Neuronal stem cell (in vitro differentiated cells): ENCODE results near the gene FBXO47.
A peak's percentile ranks its signal among the peaks of the same experiment; 100 is the strongest.
"Not testable (repeated sequence)": the region's sequence is repeated elsewhere in the genome, so short reads cannot be mapped to it uniquely, and the experiment has no call there.

Experiments used
- DNase-seq: peaks from one replicate; pipeline ENCODE4 v3.0.0-alpha.2; 2013; ENCODE audit warnings: low spot score
- H2AFZ ChIP-seq: one replicate; pipeline ENCODE4 v1.6.1; 2013; ENCODE audit warnings: mild to moderate bottlenecking, low read length, inconsistent platforms
- H2AK5ac ChIP-seq: 2 replicates; pipeline ENCODE4 v1.6.1; 2013; ENCODE audit warnings: low read depth, mild to moderate bottlenecking, inconsistent platforms, low read length, moderate library complexity, mixed read lengths
- H2BK120ac ChIP-seq: 2 replicates; pipeline ENCODE4 v1.6.1; 2013; ENCODE audit warnings: low read depth, mild to moderate bottlenecking, inconsistent platforms, low read length, moderate library complexity, mixed read lengths
- H2BK12ac ChIP-seq: one replicate; pipeline ENCODE4 v1.6.1; 2013; ENCODE audit warnings: low read length, inconsistent platforms
- H2BK15ac ChIP-seq: 2 replicates; pipeline ENCODE4 v1.6.1; 2013; ENCODE audit warnings: mild to moderate bottlenecking, low read length, inconsistent platforms, mixed read lengths
- H2BK5ac ChIP-seq: one replicate; pipeline ENCODE4 v1.6.1; 2013; ENCODE audit warnings: inconsistent platforms, mild to moderate bottlenecking, low read length, moderate library complexity
- H3K14ac ChIP-seq: one replicate; pipeline ENCODE4 v1.6.1; 2013; ENCODE audit warnings: low read length, inconsistent platforms
- H3K18ac ChIP-seq: 2 replicates; pipeline ENCODE4 v1.6.1; 2013; ENCODE audit warnings: low read length, inconsistent platforms
- H3K23ac ChIP-seq: 2 replicates; pipeline ENCODE4 v1.6.1; 2013; ENCODE audit warnings: low read depth, mild to moderate bottlenecking, mixed read lengths, low read length, inconsistent platforms; ENCODE audit not compliant: poor library complexity
- H3K27ac ChIP-seq: replicated peaks from 3 replicates; pipeline ENCODE4 v1.5.1; 2013; ENCODE audit warnings: low read length, inconsistent platforms
- H3K27me3 ChIP-seq, 3 experiments: 2 replicates each; pipeline ENCODE4 v1.6.1; 2013; ENCODE audit warnings: low read length in 3 of 3, mild to moderate bottlenecking in 2 of 3, inconsistent platforms in 1 of 3, low read depth in 1 of 3, mixed read lengths in 1 of 3, moderate library complexity in 1 of 3; ENCODE audit not compliant: control insufficient read depth in 3 of 3, insufficient read depth in 3 of 3
- H3K36me3 ChIP-seq, 2 donors: replicated peaks in 1 of 2; 2 replicates each; pipeline ENCODE4 v1.6.1; 2013; ENCODE audit warnings: low read length in 2 of 2; ENCODE audit not compliant: control insufficient read depth in 2 of 2, insufficient read depth in 2 of 2
- H3K4ac ChIP-seq: 2 replicates; pipeline ENCODE4 v1.6.1; 2013; ENCODE audit warnings: inconsistent platforms, mild to moderate bottlenecking, low read length, moderate library complexity
- H3K4me1 ChIP-seq, 2 donors: 1 replicate in 1 of 2; 2 replicates in 1 of 2; pipeline ENCODE4 v1.6.1; 2013; ENCODE audit warnings: low read length in 2 of 2, low read depth in 1 of 2; ENCODE audit not compliant: control insufficient read depth in 2 of 2, insufficient read depth in 1 of 2
- H3K4me2 ChIP-seq: one replicate; pipeline ENCODE4 v1.6.1; 2013; ENCODE audit warnings: mild to moderate bottlenecking, low read length, inconsistent platforms; ENCODE audit not compliant: insufficient read depth, poor library complexity, severe bottlenecking
- H3K4me3 ChIP-seq, 2 donors: 2 replicates each; pipeline ENCODE4 v1.5.1; 2013; ENCODE audit warnings: low read length in 2 of 2, mild to moderate bottlenecking in 2 of 2, inconsistent platforms in 1 of 2, moderate library complexity in 1 of 2
- H3K79me1 ChIP-seq: one replicate; pipeline ENCODE4 v1.6.1; 2013; ENCODE audit warnings: low read depth, mild to moderate bottlenecking, inconsistent platforms, low read length, moderate library complexity
- H3K9ac ChIP-seq: one replicate; pipeline ENCODE4 v1.6.1; 2013; ENCODE audit warnings: mild to moderate bottlenecking, low read depth, low read length, inconsistent platforms; ENCODE audit not compliant: poor library complexity
- H3K9me3 ChIP-seq, 2 donors: replicated peaks in 1 of 2; 2 replicates each; pipeline versions ENCODE3 to v1.6.1; 2013; ENCODE audit warnings: low read length in 2 of 2, mild to moderate bottlenecking in 2 of 2, inconsistent platforms in 1 of 2, low read depth in 1 of 2, mixed read lengths in 1 of 2, moderate library complexity in 1 of 2; ENCODE audit not compliant: control insufficient read depth in 2 of 2, insufficient read depth in 1 of 2
- H4K8ac ChIP-seq: one replicate; pipeline ENCODE4 v1.6.1; 2013; ENCODE audit warnings: low read depth, mild to moderate bottlenecking, inconsistent platforms, low read length, moderate library complexity
- H4K91ac ChIP-seq: one replicate; pipeline ENCODE4 v1.6.1; 2013; ENCODE audit warnings: low read length, low read depth, mild to moderate bottlenecking, inconsistent platforms; ENCODE audit not compliant: poor library complexity
- WGBS, 2 donors: extraction: QIAGEN DNeasy Blood & Tissue Kit; methylation state at CpG; one replicate each; pipeline ENCODE4 v1.1.7; 2013; ENCODE audit warnings: missing lambda C conversion rate in 2 of 2, mixed read lengths in 1 of 2; ENCODE audit not compliant: insufficient read length in 2 of 2, insufficient replicate concordance in 1 of 2; ENCODE audit errors: extremely low coverage in 2 of 2; 5-methylcytosine and 5-hydroxymethylcytosine counted together

The FBXO47 gene

GRCh38 chr17:38911731-38912081 is 55.5 kb downstream of the FBXO47 start:
- not testable (repeated sequence) for H3K9me3 ChIP-seq, H3K9ac ChIP-seq, H3K4me3 ChIP-seq, H3K4me2 ChIP-seq, H4K91ac ChIP-seq, H2AFZ ChIP-seq, H4K8ac ChIP-seq, H3K23ac ChIP-seq, H2AK5ac ChIP-seq, H2BK120ac ChIP-seq, H3K27me3 ChIP-seq, H3K4me1 ChIP-seq, H2BK12ac ChIP-seq, DNase-seq, H2BK15ac ChIP-seq, H3K79me1 ChIP-seq, H3K27ac ChIP-seq, H3K18ac ChIP-seq, H3K4ac ChIP-seq, H3K14ac ChIP-seq
- no CpG with 5 or more reads among the region's 8 CpGs for WGBS, 2 donors
- H2BK5ac ChIP-seq: peak overlapping the region; percentile 5
- peaks cover 23 to 71% of the 10 kb centered on the region in 2 donors for H3K36me3 ChIP-seq

- no peak overlapping the region for H2BK5ac ChIP-seq
- no peak overlapping the region for H3K27ac ChIP-seq
- no peak overlapping the region for H2BK12ac ChIP-seq
- H3K23ac ChIP-seq: peak overlapping the region; percentile 86
- no peak overlapping the region for H3K4me2 ChIP-seq
- no peak for DNase-seq
- H3K4me3 ChIP-seq: no peak overlapping the region
- peak overlapping the region; percentile 58 for H3K14ac ChIP-seq
- no peak overlapping the region for H3K9ac ChIP-seq
- H3K18ac ChIP-seq: no peak overlapping the region
- H3K79me1 ChIP-seq: peaks cover 8% of the 10 kb centered on the region
- no CpG with 5 or more reads among the region's 10 CpGs for WGBS, 2 donors
- no peak overlapping the region for H3K4ac ChIP-seq
- H2BK15ac ChIP-seq: no peak overlapping the region
- no peak overlapping the region for H2AFZ ChIP-seq
- H2BK120ac ChIP-seq: no peak overlapping the region
- peaks cover 23 to 71% of the 10 kb centered on the region in 2 donors for H3K36me3 ChIP-seq
- H4K91ac ChIP-seq: no peak overlapping the region
- no peaks in the 10 kb centered on the region for H3K27me3 ChIP-seq
- no peaks in the 10 kb centered on the region for H3K9me3 ChIP-seq
- H4K8ac ChIP-seq: no peak overlapping the region
- H2AK5ac ChIP-seq: no peak overlapping the region
- H3K4me1 ChIP-seq: peaks cover 0 to 7% of the 10 kb centered on the region in 2 donors
Observed at GRCh38 chr17:38911081-38911730, 56.0 kb downstream of the FBXO47 start.

- no peaks in the 10 kb centered on the region for H3K9me3 ChIP-seq
- WGBS, 2 donors: no CpG with 5 or more reads among the region's 5 CpGs
Observed at GRCh38 chr17:38910325-38910724, 56.9 kb downstream of the FBXO47 start.

GRCh38 chr17:38908676-38909181 is 58.5 kb downstream of the FBXO47 start:
- Histone ChIP-seq H3K9ac (no peak overlapping the region), H3K4ac (no peak overlapping the region), H2AK5ac (peak overlapping the region; percentile 20), H4K91ac (no peak overlapping the region), H3K18ac (peak overlapping the region; percentile 11), H3K9me3 (no peaks in the 10 kb centered on the region), H2BK5ac (no peak overlapping the region), H3K27me3 (no peaks in the 10 kb centered on the region), H3K36me3 (peaks cover 6 to 60% of the 10 kb centered on the region in 2 donors), H3K14ac (no peak overlapping the region), H3K79me1 (peaks cover 6% of the 10 kb centered on the region), H3K4me3 (no peak overlapping the region), H4K8ac (no peak overlapping the region), H3K23ac (peak overlapping the region; percentile 78), H2BK15ac (no peak overlapping the region), H2AFZ (no peak overlapping the region), H2BK12ac (no peak overlapping the region), H2BK120ac (no peak overlapping the region), H3K4me1 (peaks cover 0 to 7% of the 10 kb centered on the region in 2 donors), H3K4me2 (no peak overlapping the region), H3K27ac (no peak overlapping the region)
- DNase-seq: no peak
- no CpG with 5 or more reads among the region's 8 CpGs for WGBS, 2 donors

More at GRCh38 chr17:38910325-38910724, 56.9 kb downstream of the FBXO47 start:
- H3K4ac ChIP-seq: no peak overlapping the region
- H3K27ac ChIP-seq: no peak overlapping the region
- peaks cover 8% of the 10 kb centered on the region for H3K79me1 ChIP-seq
- H2BK12ac ChIP-seq: no peak overlapping the region
- no peak overlapping the region for H3K18ac ChIP-seq
- DNase-seq: no peak
- no peak overlapping the region for H3K9ac ChIP-seq
- peaks cover 0 to 7% of the 10 kb centered on the region in 2 donors for H3K4me1 ChIP-seq
- H3K27me3 ChIP-seq: no peaks in the 10 kb centered on the region
- H3K14ac ChIP-seq: no peak overlapping the region
- no peak overlapping the region for H3K4me3 ChIP-seq
- H3K36me3 ChIP-seq: peaks cover 16 to 62% of the 10 kb centered on the region in 2 donors
- H2BK15ac ChIP-seq: no peak overlapping the region
- H3K4me2 ChIP-seq: no peak overlapping the region
- no peak overlapping the region for H2BK120ac ChIP-seq
- no peak overlapping the region for H2AFZ ChIP-seq
- no peak overlapping the region for H2BK5ac ChIP-seq
- no peak overlapping the region for H2AK5ac ChIP-seq
- H3K23ac ChIP-seq: no peak overlapping the region
- no peak overlapping the region for H4K8ac ChIP-seq
- H4K91ac ChIP-seq: no peak overlapping the region
